ENCODE data around the gene LRP2.

LRP2 gene

DNA sequence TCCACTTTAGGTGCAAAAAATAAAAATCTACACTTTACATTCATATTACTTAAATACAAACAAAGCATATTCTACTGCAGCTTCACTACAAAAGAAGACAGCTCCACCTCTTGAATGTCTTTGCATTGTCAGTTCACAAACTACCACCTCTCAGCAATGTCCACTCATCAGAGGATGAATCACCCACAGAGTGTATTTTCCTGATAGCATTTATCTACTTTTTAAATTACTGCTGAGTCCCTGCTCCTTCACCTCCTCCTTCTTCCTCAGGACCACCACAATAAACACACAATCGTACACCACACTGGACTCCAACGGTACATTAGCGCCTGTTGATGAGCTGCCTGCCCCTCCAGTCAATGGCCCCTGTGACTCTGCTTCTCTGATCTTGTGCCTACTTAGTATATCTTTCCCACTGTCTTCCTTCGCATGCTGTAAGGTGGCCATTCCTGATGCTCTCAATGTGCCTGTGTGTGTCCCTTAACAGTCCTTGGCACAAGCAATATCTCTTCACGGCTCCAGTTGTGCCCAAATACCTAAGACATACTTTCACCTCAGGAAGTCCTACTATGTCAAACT, 172.0 kb downstream of the LRP2 start:
- no peaks in the 10 kb centered on the region for H3K36me3 ChIP-seq (ENCODE audit: insufficient read depth, low read length)
- no peak for TF ChIP-seq EZH2 (IDR thresholded peaks at IDR 0.05; ENCODE audit: borderline replicate concordance, low read depth, low read length, severe bottlenecking)
- no peak for TF ChIP-seq CTCF (IDR thresholded peaks at IDR 0.05; ENCODE audit: borderline replicate concordance, extremely low read depth, low read length, poor library complexity, severe bottlenecking)
- H3K4me2 ChIP-seq (ENCODE audit: insufficient read depth, low read length), result no peak overlapping the region

DNA sequence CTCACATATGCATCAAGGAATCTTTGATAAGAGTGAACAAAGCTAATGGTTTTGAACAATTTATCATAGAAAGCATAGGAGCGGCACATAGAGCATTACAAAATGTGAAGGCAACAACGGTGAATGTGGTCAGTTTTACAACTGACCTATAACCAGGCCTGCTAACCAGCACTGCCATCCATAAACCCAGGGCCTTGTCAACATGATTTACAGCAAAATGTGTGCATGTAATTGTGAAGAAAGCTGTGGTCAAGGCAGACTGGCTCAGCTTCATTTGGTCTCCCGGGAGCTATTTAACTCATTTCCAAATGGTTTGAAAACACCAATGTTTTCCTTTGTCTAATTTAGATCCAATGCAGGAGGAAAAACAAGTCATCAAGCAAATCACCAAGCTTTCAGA, 173.2 kb downstream of the LRP2 start:
- no peaks in the 10 kb centered on the region for H4K20me1 ChIP-seq (ENCODE audit: insufficient read depth, low read length)
- H3K4me1 ChIP-seq (ENCODE audit: insufficient read depth, low read length), result no peaks in the 10 kb centered on the region
- no peak overlapping the region for H3K27ac ChIP-seq (ENCODE audit: low read length)
- no peaks in the 10 kb centered on the region for H3K79me2 ChIP-seq (ENCODE audit: insufficient read depth, low read length)
- peaks cover 6% of the 10 kb centered on the region for H3K27me3 ChIP-seq (ENCODE audit: insufficient read depth, low read length, poor library complexity)
- no peak overlapping the region for H2AFZ ChIP-seq (ENCODE audit: low read depth, low read length)
- no peaks in the 10 kb centered on the region for H3K9me3 ChIP-seq (ENCODE audit: insufficient read depth, low read length, severe bottlenecking)
- no peak for ATAC-seq (ENCODE audit: insufficient read depth, low read depth)
- no peak for DNase-seq
- H3K9ac ChIP-seq (ENCODE audit: low read depth, low read length), result no peak overlapping the region
- H3K36me3 ChIP-seq (ENCODE audit: insufficient read depth, low read length), result no peaks in the 10 kb centered on the region
- TF ChIP-seq EZH2 (IDR thresholded peaks at IDR 0.05; ENCODE audit: borderline replicate concordance, low read depth, low read length, severe bottlenecking) (no peak), CTCF (IDR thresholded peaks at IDR 0.05; ENCODE audit: borderline replicate concordance, extremely low read depth, low read length, poor library complexity, severe bottlenecking) (no peak)
- H3K4me2 ChIP-seq (ENCODE audit: insufficient read depth, low read length), result no peak overlapping the region
- H3K4me3 ChIP-seq (ENCODE audit: low read depth in 1 of 2, low read length in 2 of 2), result no peak overlapping the region

More for the DNA sequence above, 172.0 kb downstream of the LRP2 start:
- Histone ChIP-seq H2AFZ (ENCODE audit: low read depth, low read length) (no peak overlapping the region), H3K27me3 (ENCODE audit: insufficient read depth, low read length, poor library complexity) (peaks cover 6% of the 10 kb centered on the region), H3K4me3 (ENCODE audit: low read depth in 1 of 2, low read length in 2 of 2) (no peak overlapping the region), H3K9ac (ENCODE audit: low read depth, low read length) (no peak overlapping the region), H3K9me3 (ENCODE audit: insufficient read depth, low read length, severe bottlenecking) (no peaks in the 10 kb centered on the region), H3K4me1 (ENCODE audit: insufficient read depth, low read length) (no peaks in the 10 kb centered on the region), H3K79me2 (ENCODE audit: insufficient read depth, low read length) (no peaks in the 10 kb centered on the region), H3K27ac (ENCODE audit: low read length) (no peak overlapping the region), H4K20me1 (ENCODE audit: insufficient read depth, low read length) (no peaks in the 10 kb centered on the region)
- ATAC-seq (ENCODE audit: insufficient read depth, low read depth) (no peak), DNase-seq (no peak)

- Histone ChIP-seq H3K79me2 (ENCODE audit: insufficient read depth, low read length) (no peaks in the 10 kb centered on the region), H2AFZ (ENCODE audit: low read depth, low read length) (no peak overlapping the region), H4K20me1 (ENCODE audit: insufficient read depth, low read length) (no peaks in the 10 kb centered on the region), H3K27me3 (ENCODE audit: insufficient read depth, low read length, poor library complexity) (peaks cover 11% of the 10 kb centered on the region), H3K9me3 (ENCODE audit: insufficient read depth, low read length, severe bottlenecking) (no peaks in the 10 kb centered on the region), H3K9ac (ENCODE audit: low read depth, low read length) (no peak overlapping the region), H3K27ac (ENCODE audit: low read length) (no peak overlapping the region), H3K36me3 (ENCODE audit: insufficient read depth, low read length) (no peaks in the 10 kb centered on the region), H3K4me2 (ENCODE audit: insufficient read depth, low read length) (no peak overlapping the region), H3K4me1 (ENCODE audit: insufficient read depth, low read length) (no peaks in the 10 kb centered on the region), H3K4me3 (ENCODE audit: low read depth in 1 of 2, low read length in 2 of 2) (no peak overlapping the region)
- ATAC-seq (ENCODE audit: insufficient read depth, low read depth) (no peak), DNase-seq (no peak)
- TF ChIP-seq EZH2 (IDR thresholded peaks at IDR 0.05; ENCODE audit: borderline replicate concordance, low read depth, low read length, severe bottlenecking), result no peak
- no peak for TF ChIP-seq CTCF (IDR thresholded peaks at IDR 0.05; ENCODE audit: borderline replicate concordance, extremely low read depth, low read length, poor library complexity, severe bottlenecking)
Observed at GRCh38 chr2:169185711-169186110, 176.6 kb downstream of the LRP2 start.

All from DND-41 (cell line).